ENCODE data around the gene WWOX.

The WWOX gene

DNA sequence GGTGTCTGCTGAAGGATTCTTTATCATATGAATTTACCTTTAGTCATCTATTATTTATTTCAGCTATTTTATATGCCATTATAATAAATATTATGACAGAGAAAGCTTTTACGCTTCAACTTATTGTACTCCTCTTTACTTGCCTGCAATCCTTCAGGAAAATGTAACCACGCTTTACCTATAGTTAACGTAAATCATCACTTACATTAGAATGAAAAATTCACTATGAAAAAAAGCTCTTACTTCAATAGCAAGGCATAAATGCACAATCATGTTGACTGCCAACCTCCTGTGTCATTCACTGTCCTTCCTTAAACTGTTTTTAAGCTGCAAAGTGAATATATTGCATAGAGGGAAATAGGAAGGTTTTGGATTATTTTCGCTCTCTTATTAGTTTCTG is 277.9 kb downstream of the WWOX start:
- no peaks in the 10 kb centered on the region for H3K27me3 ChIP-seq (ENCODE audit: control insufficient read depth, insufficient read depth, low read length)
- no peaks in the 10 kb centered on the region for H3K9me3 ChIP-seq (ENCODE audit: control insufficient read depth, low read depth, low read length)
- H3K4me1 ChIP-seq (ENCODE audit: control insufficient read depth, low read depth, low read length): peaks cover 8% of the 10 kb centered on the region
- H3K4me3 ChIP-seq (ENCODE audit: low read length): no peak overlapping the region
- H3K36me3 ChIP-seq (ENCODE audit: control insufficient read depth, low read depth, low read length): no peaks in the 10 kb centered on the region
- no peak overlapping the region for H3K9ac ChIP-seq (ENCODE audit: low read length)
- H3K27ac ChIP-seq (ENCODE audit: low read length): no peak overlapping the region

DNA sequence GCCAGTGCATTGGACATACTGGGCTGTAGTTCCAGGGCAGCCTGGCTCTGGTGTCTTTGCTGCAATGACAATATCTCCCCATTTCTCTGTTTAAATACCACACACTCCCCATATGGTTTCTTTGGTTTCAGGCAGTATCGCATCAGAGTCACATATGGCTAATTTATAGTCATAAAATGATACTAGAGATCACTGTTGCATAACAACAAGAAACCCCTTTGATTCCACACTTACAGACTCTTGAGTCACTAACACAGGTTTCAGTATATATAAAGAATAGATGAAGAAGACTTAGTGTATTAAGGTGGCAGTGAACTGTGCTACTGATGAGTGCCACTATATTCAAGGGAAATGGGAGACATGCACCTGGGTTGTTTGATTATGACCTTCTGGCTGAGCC is 281.6 kb downstream of the WWOX start:
- Histone ChIP-seq H3K4me1 (ENCODE audit: control insufficient read depth, low read depth, low read length) (peaks cover 7% of the 10 kb centered on the region), H3K27me3 (ENCODE audit: control insufficient read depth, insufficient read depth, low read length) (no peaks in the 10 kb centered on the region), H3K27ac (ENCODE audit: low read length) (no peak overlapping the region), H3K9ac (ENCODE audit: low read length) (no peak overlapping the region), H3K36me3 (ENCODE audit: control insufficient read depth, low read depth, low read length) (no peaks in the 10 kb centered on the region), H3K9me3 (ENCODE audit: control insufficient read depth, low read depth, low read length) (no peaks in the 10 kb centered on the region), H3K4me3 (ENCODE audit: low read length) (no peak overlapping the region)

DNA sequence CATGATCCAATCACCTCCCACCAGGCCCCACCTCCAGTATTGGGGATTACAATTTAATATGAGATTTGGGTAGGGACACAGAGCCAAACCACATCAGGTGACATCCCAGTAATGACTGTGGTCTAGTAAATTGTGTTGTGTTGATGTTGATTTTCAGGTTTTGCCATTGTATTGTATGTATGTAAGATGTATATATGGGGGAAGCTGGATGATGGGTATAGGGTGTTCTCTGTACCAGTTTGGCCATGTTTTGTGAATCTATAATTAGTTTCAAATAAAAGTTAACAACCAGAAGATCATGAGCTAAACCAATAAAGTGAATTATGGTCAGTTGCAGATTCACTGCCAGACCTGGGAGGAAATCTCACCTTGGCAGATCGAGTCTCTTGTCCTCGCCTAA is 283.7 kb downstream of the WWOX start:
- Histone ChIP-seq H3K36me3 (ENCODE audit: control insufficient read depth, low read depth, low read length) (no peaks in the 10 kb centered on the region), H3K9me3 (ENCODE audit: control insufficient read depth, low read depth, low read length) (no peaks in the 10 kb centered on the region), H3K4me1 (ENCODE audit: control insufficient read depth, low read depth, low read length) (peaks cover 7% of the 10 kb centered on the region), H3K4me3 (ENCODE audit: low read length) (no peak overlapping the region), H3K9ac (ENCODE audit: low read length) (no peak overlapping the region), H3K27ac (ENCODE audit: low read length) (no peak overlapping the region), H3K27me3 (ENCODE audit: control insufficient read depth, insufficient read depth, low read length) (no peaks in the 10 kb centered on the region)

DNA sequence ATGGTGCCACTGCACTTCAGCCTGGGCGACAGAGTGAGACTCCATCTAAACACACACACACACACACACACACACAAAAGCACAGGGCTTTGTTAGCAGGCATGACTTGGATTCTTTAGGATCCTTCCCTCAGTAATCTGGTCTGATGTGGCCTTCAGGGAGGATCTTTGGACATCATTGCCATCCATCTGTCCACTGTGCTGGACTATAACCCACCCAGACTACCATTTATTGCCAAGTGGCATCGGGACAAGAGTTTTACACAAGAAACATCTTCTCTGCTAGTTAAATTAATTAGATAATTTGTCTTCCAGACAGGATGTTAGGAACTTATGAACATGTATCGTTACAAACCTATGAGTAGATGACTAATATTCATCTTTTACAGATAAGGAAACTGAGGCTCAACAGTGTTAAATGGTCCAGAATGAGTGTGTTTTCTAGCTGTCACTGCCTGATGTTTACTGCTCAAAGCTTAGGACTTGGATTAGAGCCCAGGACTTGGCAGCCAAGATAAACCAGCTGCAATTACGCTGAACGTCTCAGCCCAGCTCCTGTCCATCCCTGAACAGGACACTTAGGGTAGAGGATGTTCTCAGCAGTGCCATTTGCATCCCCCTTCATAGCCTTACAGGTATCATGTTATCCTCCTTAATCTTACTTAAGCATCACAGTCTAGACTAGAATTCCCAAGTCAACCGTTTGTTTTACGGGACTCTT is 285.8 kb downstream of the WWOX start:
- Histone ChIP-seq H3K27ac (ENCODE audit: low read length) (no peak overlapping the region), H3K9me3 (ENCODE audit: control insufficient read depth, low read depth, low read length) (no peaks in the 10 kb centered on the region), H3K27me3 (ENCODE audit: control insufficient read depth, insufficient read depth, low read length) (no peaks in the 10 kb centered on the region), H3K4me3 (ENCODE audit: low read length) (no peak overlapping the region), H3K4me1 (ENCODE audit: control insufficient read depth, low read depth, low read length) (peaks cover 7% of the 10 kb centered on the region), H3K36me3 (ENCODE audit: control insufficient read depth, low read depth, low read length) (no peaks in the 10 kb centered on the region), H3K9ac (ENCODE audit: low read length) (no peak overlapping the region)

DNA sequence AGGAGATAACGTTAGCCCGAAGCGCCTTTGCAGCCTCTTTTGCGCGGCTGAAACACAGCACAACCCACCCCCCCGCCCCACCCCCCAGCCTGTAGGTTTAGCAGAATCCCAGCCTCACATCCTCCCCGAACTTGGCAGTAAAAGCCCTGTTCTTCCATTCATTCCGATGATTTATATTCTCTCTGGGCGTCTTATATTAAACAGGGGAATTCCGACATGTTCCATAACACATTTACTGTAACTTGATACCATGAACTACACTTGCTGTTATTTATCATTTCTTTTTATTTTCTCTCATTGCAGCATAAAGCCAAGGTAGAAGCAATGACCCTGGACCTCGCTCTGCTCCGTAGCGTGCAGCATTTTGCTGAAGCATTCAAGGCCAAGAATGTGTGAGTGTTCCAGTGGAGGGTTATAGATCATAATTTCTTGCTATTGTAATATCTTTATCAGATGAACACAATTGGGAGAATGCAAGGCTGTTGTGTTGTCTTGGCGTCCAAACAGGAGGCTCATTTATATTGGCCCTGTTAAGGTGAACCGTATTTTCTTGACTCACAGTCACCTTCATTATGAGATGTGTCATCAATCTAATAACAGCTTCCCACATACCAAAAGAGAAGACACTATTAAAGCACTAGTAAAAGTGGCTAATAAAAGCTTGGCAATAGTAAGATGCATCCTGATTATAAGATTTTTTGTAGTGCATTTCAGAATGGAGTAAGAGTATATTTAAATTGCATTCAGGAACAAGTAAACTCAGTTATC is 287.3 kb downstream of the WWOX start:
- H3K27me3 ChIP-seq (ENCODE audit: control insufficient read depth, insufficient read depth, low read length): no peaks in the 10 kb centered on the region
- H3K36me3 ChIP-seq (ENCODE audit: control insufficient read depth, low read depth, low read length): no peaks in the 10 kb centered on the region
- no peak overlapping the region for H3K4me3 ChIP-seq (ENCODE audit: low read length)
- no peak overlapping the region for H3K9ac ChIP-seq (ENCODE audit: low read length)
- H3K9me3 ChIP-seq (ENCODE audit: control insufficient read depth, low read depth, low read length): no peaks in the 10 kb centered on the region
- H3K4me1 ChIP-seq (ENCODE audit: control insufficient read depth, low read depth, low read length): peaks cover 7% of the 10 kb centered on the region
- no peak overlapping the region for H3K27ac ChIP-seq (ENCODE audit: low read length)

DNA sequence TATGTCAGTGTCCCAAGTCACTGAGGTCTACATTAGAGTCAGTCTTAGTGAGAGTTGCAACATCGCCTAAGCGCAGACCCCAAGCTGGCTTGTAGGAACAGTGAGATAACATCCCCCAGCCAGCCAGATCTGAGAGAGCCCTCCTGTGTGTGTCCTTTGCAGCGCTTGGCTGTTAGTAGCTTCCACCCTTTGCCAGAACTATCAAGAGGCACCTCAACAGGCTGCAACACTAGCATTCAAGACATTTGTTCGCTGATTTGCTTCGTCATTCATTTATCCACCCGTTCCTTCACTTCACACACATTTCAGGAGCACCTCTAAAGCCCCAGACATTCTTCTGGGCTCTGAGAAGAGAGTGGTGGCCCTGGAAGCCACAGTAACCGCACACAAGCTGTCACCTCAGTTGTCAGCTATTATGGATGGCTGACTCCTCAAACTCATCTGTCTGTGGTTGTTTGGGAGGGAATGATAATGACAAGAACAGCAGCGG is 289.6 kb downstream of the WWOX start:
- peaks cover under 1% of the 10 kb centered on the region for H3K4me1 ChIP-seq (ENCODE audit: control insufficient read depth, low read depth, low read length)
- no peaks in the 10 kb centered on the region for H3K27me3 ChIP-seq (ENCODE audit: control insufficient read depth, insufficient read depth, low read length)
- H3K36me3 ChIP-seq (ENCODE audit: control insufficient read depth, low read depth, low read length): no peaks in the 10 kb centered on the region
- H3K9ac ChIP-seq (ENCODE audit: low read length): no peak overlapping the region
- peaks cover 8% of the 10 kb centered on the region for H3K9me3 ChIP-seq (ENCODE audit: control insufficient read depth, low read depth, low read length)
- no peak overlapping the region for H3K4me3 ChIP-seq (ENCODE audit: low read length)
- H3K27ac ChIP-seq (ENCODE audit: low read length): no peak overlapping the region

DNA sequence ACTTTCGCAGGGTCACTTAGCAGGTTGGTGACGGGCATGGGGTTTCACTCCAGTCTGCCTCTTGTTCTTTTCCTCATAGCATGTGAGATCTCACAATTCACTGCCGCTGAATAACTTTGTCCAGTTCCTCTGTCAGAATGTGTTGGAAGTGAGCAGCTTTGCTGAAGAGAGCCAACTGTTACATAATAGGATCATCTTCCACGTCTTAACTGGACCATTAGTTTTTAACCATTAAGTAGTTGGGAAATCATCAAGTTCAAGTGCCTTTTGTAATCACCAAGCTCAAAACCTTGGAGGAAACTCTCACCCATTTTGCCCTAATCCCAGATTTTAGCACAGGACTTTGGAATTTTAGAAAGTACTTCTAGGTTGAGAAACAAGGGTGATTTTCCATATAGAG is 290.6 kb downstream of the WWOX start:
- Histone ChIP-seq H3K4me1 (ENCODE audit: control insufficient read depth, low read depth, low read length) (no peaks in the 10 kb centered on the region), H3K4me3 (ENCODE audit: low read length) (no peak overlapping the region)

DNA sequence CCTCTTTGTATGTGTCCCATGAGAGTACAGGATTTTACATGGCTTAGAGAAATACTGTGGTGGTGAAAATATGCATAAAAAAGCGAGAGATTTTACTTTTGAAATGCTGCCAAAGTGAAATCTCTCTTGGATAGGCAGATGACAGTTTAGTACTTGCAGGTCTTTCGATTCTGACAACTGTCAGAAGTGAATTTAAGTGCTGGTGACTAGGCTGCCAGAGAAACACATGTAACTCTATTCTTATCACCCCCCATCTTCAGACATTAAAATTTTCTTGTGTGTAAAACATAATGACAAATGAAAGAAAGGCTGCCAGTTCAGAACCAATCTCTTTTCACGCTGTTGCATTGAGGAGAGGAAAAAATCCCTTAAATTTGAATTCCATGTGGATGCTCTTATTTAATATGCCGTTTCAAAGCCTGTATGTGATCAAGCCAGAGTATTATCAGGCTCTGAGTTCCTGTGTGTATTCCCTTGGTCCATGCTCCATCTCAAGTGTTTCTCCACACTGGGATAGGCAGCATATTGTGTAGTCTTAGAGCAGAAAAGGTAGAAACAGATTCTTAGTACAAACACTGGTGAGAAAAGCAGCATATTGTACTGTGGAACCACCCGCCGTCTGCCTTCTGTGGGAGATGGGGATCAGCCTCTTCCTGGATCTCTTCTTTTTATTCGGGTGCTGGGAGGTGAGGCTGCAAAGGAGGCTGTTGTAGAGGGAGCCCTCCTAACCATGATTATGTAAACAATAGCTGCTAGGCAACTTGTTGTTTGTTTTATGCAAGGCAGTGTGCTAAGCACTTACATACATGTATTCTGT is 291.3 kb downstream of the WWOX start:
- no peak overlapping the region for H3K9ac ChIP-seq (ENCODE audit: low read length)
- H3K27ac ChIP-seq (ENCODE audit: low read length): no peak overlapping the region
- peaks cover 8% of the 10 kb centered on the region for H3K9me3 ChIP-seq (ENCODE audit: control insufficient read depth, low read depth, low read length)
- H3K27me3 ChIP-seq (ENCODE audit: control insufficient read depth, insufficient read depth, low read length): no peaks in the 10 kb centered on the region
- no peak overlapping the region for H3K4me3 ChIP-seq (ENCODE audit: low read length)
- no peaks in the 10 kb centered on the region for H3K36me3 ChIP-seq (ENCODE audit: control insufficient read depth, low read depth, low read length)
- H3K4me1 ChIP-seq (ENCODE audit: control insufficient read depth, low read depth, low read length): no peaks in the 10 kb centered on the region

More for the DNA sequence above, 290.6 kb downstream of the WWOX start:
- Histone ChIP-seq H3K9me3 (ENCODE audit: control insufficient read depth, low read depth, low read length) (peaks cover 8% of the 10 kb centered on the region), H3K36me3 (ENCODE audit: control insufficient read depth, low read depth, low read length) (no peaks in the 10 kb centered on the region), H3K27me3 (ENCODE audit: control insufficient read depth, insufficient read depth, low read length) (no peaks in the 10 kb centered on the region), H3K27ac (ENCODE audit: low read length) (no peak overlapping the region), H3K9ac (ENCODE audit: low read length) (no peak overlapping the region)

DNA sequence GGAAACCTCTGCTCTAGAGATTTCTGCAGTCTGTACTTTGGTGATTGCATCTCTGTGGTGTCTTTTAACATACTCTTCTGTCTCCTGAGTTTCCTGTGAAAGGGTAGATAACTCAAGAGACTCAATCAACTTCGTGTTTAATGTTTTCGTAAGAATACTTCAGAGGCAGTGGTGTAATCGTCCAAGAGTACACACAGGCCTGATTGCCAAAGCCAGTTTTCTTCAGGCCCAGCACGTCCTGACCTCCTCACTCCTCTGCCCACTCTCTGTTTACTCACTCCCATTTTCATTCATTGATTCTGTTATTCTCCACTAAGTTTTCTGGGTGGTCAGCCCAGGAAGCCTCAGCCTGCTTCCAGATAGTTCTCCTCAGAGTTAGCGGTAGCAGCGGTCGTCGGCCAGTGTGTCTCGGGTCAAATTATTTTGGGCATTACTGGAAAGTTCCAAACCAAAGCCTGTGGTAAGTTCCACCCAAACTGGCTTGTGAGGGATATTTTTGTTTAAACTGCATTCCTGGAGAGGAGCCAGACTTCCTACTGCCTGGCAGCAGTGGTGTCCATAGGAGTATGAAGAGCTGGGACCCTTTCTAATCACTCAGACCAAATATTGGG is 293.2 kb downstream of the WWOX start:
- Histone ChIP-seq H3K4me3 (ENCODE audit: low read length) (no peak overlapping the region), H3K4me1 (ENCODE audit: control insufficient read depth, low read depth, low read length) (no peaks in the 10 kb centered on the region), H3K9ac (ENCODE audit: low read length) (no peak overlapping the region), H3K27me3 (ENCODE audit: control insufficient read depth, insufficient read depth, low read length) (no peaks in the 10 kb centered on the region), H3K36me3 (ENCODE audit: control insufficient read depth, low read depth, low read length) (no peaks in the 10 kb centered on the region), H3K27ac (ENCODE audit: low read length) (no peak overlapping the region), H3K9me3 (ENCODE audit: control insufficient read depth, low read depth, low read length) (peaks cover 8% of the 10 kb centered on the region)

DNA sequence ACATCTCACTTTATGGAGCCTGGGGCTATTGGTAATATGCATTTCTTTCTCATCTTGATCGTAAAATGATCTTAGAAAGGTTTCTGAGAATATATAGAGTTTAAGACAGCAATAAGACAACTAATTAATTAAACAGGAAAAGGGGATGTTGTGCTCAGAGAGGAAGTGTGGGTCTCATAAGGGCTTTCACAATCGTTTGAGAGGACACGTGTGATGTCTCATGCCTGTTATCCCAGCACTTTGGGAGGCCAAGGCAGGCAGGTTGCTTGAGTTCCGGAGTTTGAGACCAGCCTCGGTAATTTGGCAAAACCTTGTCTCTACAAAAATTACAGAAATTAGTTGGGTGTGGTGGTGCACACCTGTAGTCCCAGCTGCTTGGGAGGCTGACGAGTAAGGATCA is 295.6 kb downstream of the WWOX start:
- Histone ChIP-seq H3K36me3 (ENCODE audit: control insufficient read depth, low read depth, low read length) (no peaks in the 10 kb centered on the region), H3K9me3 (ENCODE audit: control insufficient read depth, low read depth, low read length) (peaks cover 8% of the 10 kb centered on the region), H3K4me1 (ENCODE audit: control insufficient read depth, low read depth, low read length) (no peaks in the 10 kb centered on the region), H3K4me3 (ENCODE audit: low read length) (no peak overlapping the region), H3K27ac (ENCODE audit: low read length) (no peak overlapping the region), H3K9ac (ENCODE audit: low read length) (no peak overlapping the region), H3K27me3 (ENCODE audit: control insufficient read depth, insufficient read depth, low read length) (no peaks in the 10 kb centered on the region)

DNA sequence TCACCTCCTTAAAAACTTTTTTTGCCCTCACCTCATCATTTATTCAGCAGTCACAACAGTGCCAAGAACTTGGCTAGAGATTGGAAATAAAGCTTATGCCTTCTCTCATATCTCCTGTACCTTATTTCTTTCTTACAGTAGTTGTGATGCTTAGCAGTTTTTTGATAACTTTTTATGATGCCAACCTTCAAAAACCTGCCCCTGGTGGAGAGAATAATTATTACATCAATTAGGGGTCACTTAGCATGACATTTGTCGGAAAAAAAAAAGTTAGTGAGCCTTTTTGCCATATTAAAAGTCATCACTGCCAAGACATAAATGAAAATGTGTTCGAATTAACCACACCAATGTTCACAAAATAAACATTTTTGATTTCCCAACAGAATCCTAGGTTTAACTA is 296.6 kb downstream of the WWOX start:
- Histone ChIP-seq H3K9ac (ENCODE audit: low read length) (no peak overlapping the region), H3K36me3 (ENCODE audit: control insufficient read depth, low read depth, low read length) (no peaks in the 10 kb centered on the region), H3K27me3 (ENCODE audit: control insufficient read depth, insufficient read depth, low read length) (no peaks in the 10 kb centered on the region), H3K4me3 (ENCODE audit: low read length) (no peak overlapping the region), H3K27ac (ENCODE audit: low read length) (no peak overlapping the region), H3K4me1 (ENCODE audit: control insufficient read depth, low read depth, low read length) (no peaks in the 10 kb centered on the region), H3K9me3 (ENCODE audit: control insufficient read depth, low read depth, low read length) (peaks cover 8% of the 10 kb centered on the region)

Measured in iPS-18a (cell line).